Memory B cell (primary cell): ENCODE results near the gene OR2T35.
A peak's percentile ranks its signal among the peaks of the same experiment; 100 is the strongest.
"Not testable (repeated sequence)": the region's sequence is repeated elsewhere in the genome, so short reads cannot be mapped to it uniquely, and the experiment has no call there.

Experiments used
- ATAC-seq: fragments of 150-1000 bp; cut with Tn5 transposase; 2 replicates; pipeline ENCODE4 v1.10.0; 2021; ENCODE audit warnings: low read depth, mild to moderate bottlenecking, moderate library complexity
- DNase-seq, 2 donors: peaks; one replicate each; pipeline ENCODE4 v3.0.0; 2022; ENCODE audit warnings: low spot score in 2 of 2
- H3K27ac Mint-ChIP-seq: one replicate; pipeline ENCODE4 v1.8.0; 2022; ENCODE audit warnings: mild to moderate bottlenecking, moderate library complexity, mixed read lengths
- H3K27me3 Mint-ChIP-seq: one replicate; pipeline ENCODE4 v1.8.0; 2022; ENCODE audit warnings: mixed read lengths
- H3K36me3 Mint-ChIP-seq: one replicate; pipeline ENCODE4 v1.8.0; 2022; ENCODE audit warnings: mild to moderate bottlenecking, mixed read lengths
- H3K4me1 Mint-ChIP-seq: one replicate; pipeline ENCODE4 v1.8.0; 2022; ENCODE audit warnings: mixed read lengths
- H3K4me3 Mint-ChIP-seq: one replicate; pipeline ENCODE4 v1.8.0; 2022; ENCODE audit warnings: mild to moderate bottlenecking, moderate library complexity, mixed read lengths
- H3K9me3 Mint-ChIP-seq: one replicate; pipeline ENCODE4 v1.8.0; 2022; ENCODE audit warnings: mixed read lengths

The OR2T35 gene

GRCh38 chr1:248639652-248640051 lies 5.4 kb downstream of the OR2T35 start:
- not testable (repeated sequence) for H3K4me1 Mint-ChIP-seq, H3K36me3 Mint-ChIP-seq, ATAC-seq, H3K27me3 Mint-ChIP-seq, H3K27ac Mint-ChIP-seq, H3K9me3 Mint-ChIP-seq, DNase-seq, H3K4me3 Mint-ChIP-seq

GRCh38 chr1:248636612-248637011 lies 8.5 kb downstream of the OR2T35 start:
- not testable (repeated sequence) for H3K36me3 Mint-ChIP-seq, H3K4me1 Mint-ChIP-seq, DNase-seq, H3K27me3 Mint-ChIP-seq, H3K4me3 Mint-ChIP-seq, H3K9me3 Mint-ChIP-seq, ATAC-seq, H3K27ac Mint-ChIP-seq

GRCh38 chr1:248634991-248635390 lies 10.1 kb downstream of the OR2T35 start, which contains the start of gene OR2T11:
TSS of gene OR2T11 (minus strand) at chr1:248635091. CDS start at chr1:248627128, 7,963 bp downstream.
- H3K36me3 Mint-ChIP-seq, ATAC-seq, H3K4me3 Mint-ChIP-seq, DNase-seq, H3K4me1 Mint-ChIP-seq, H3K27ac Mint-ChIP-seq, H3K9me3 Mint-ChIP-seq, H3K27me3 Mint-ChIP-seq: not testable (repeated sequence)

- no peaks in the 10 kb centered on the region for H3K9me3 Mint-ChIP-seq
- no peaks in the 10 kb centered on the region for H3K27me3 Mint-ChIP-seq
- peaks cover 4% of the 10 kb centered on the region for H3K36me3 Mint-ChIP-seq
- DNase-seq (no peak), ATAC-seq (no peak)
- H3K27ac Mint-ChIP-seq: no peak overlapping the region
- peaks cover 5% of the 10 kb centered on the region for H3K4me1 Mint-ChIP-seq
- H3K4me3 Mint-ChIP-seq: no peak overlapping the region
Observed at GRCh38 chr1:248631354-248632008, 13.6 kb downstream of the OR2T35 start.

- DNase-seq (no peak), ATAC-seq (no peak)
- Mint-ChIP-seq H3K4me3 (no peak overlapping the region), H3K9me3 (no peaks in the 10 kb centered on the region), H3K27me3 (no peaks in the 10 kb centered on the region), H3K36me3 (peaks cover 4% of the 10 kb centered on the region), H3K4me1 (peaks cover 5% of the 10 kb centered on the region), H3K27ac (no peak overlapping the region)
Observed at GRCh38 chr1:248630551-248630950, 14.5 kb downstream of the OR2T35 start.

- H3K36me3 Mint-ChIP-seq: peaks cover 4% of the 10 kb centered on the region
- peak overlapping the region; percentile 48 for H3K4me3 Mint-ChIP-seq
- ATAC-seq (peak; percentile 86), DNase-seq (peak in 1 of 2 donors; percentile 12)
- no peaks in the 10 kb centered on the region for H3K27me3 Mint-ChIP-seq
- peak overlapping the region; percentile 73 for H3K27ac Mint-ChIP-seq
- no peaks in the 10 kb centered on the region for H3K9me3 Mint-ChIP-seq
- peaks cover 5% of the 10 kb centered on the region for H3K4me1 Mint-ChIP-seq
Observed at GRCh38 chr1:248627971-248628844, 16.9 kb downstream of the OR2T35 start.

GRCh38 chr1:248625971-248626370 lies 19.1 kb downstream of the OR2T35 start:
- Mint-ChIP-seq H3K36me3 (peaks cover 4% of the 10 kb centered on the region), H3K9me3 (no peaks in the 10 kb centered on the region), H3K27ac (no peak overlapping the region), H3K4me3 (no peak overlapping the region), H3K27me3 (no peaks in the 10 kb centered on the region), H3K4me1 (peaks cover 9% of the 10 kb centered on the region)
- DNase-seq (no peak), ATAC-seq (no peak)

- no peak for ATAC-seq
- Mint-ChIP-seq H3K9me3 (no peaks in the 10 kb centered on the region), H3K4me3 (no peak overlapping the region), H3K27ac (no peak overlapping the region), H3K36me3 (peaks cover 4% of the 10 kb centered on the region), H3K4me1 (peaks cover 9% of the 10 kb centered on the region), H3K27me3 (no peaks in the 10 kb centered on the region)
- no peak for DNase-seq
Observed at GRCh38 chr1:248625166-248625565, 19.9 kb downstream of the OR2T35 start.

- no peaks in the 10 kb centered on the region for H3K9me3 Mint-ChIP-seq
- ATAC-seq: peak; percentile 88
- H3K4me3 Mint-ChIP-seq: peak overlapping the region; percentile 52
- peak overlapping the region; percentile 83 for H3K27ac Mint-ChIP-seq
- no peaks in the 10 kb centered on the region for H3K27me3 Mint-ChIP-seq
- peaks cover 11% of the 10 kb centered on the region for H3K4me1 Mint-ChIP-seq
- no peaks in the 10 kb centered on the region for H3K36me3 Mint-ChIP-seq
- DNase-seq: peak; percentile 25 to 46
Observed at GRCh38 chr1:248622570-248623001, 22.5 kb downstream of the OR2T35 start.

- H3K4me1 Mint-ChIP-seq: peaks cover 11% of the 10 kb centered on the region
- no peak overlapping the region for H3K4me3 Mint-ChIP-seq
- ATAC-seq: no peak
- DNase-seq: no peak
- no peak overlapping the region for H3K27ac Mint-ChIP-seq
- no peaks in the 10 kb centered on the region for H3K36me3 Mint-ChIP-seq
- H3K9me3 Mint-ChIP-seq: no peaks in the 10 kb centered on the region
- no peaks in the 10 kb centered on the region for H3K27me3 Mint-ChIP-seq
Observed at GRCh38 chr1:248621770-248622169, 23.3 kb downstream of the OR2T35 start.

- H3K4me3 Mint-ChIP-seq: no peak overlapping the region
- peak; percentile 36 for ATAC-seq
- no peaks in the 10 kb centered on the region for H3K27me3 Mint-ChIP-seq
- no peaks in the 10 kb centered on the region for H3K36me3 Mint-ChIP-seq
- peaks cover 11% of the 10 kb centered on the region for H3K4me1 Mint-ChIP-seq
- peak overlapping the region; percentile 48 for H3K27ac Mint-ChIP-seq
- peak; percentile 44 for DNase-seq
- H3K9me3 Mint-ChIP-seq: no peaks in the 10 kb centered on the region
Observed at GRCh38 chr1:248618878-248619277, 26.2 kb downstream of the OR2T35 start.

GRCh38 chr1:248618119-248618518 lies 27.0 kb downstream of the OR2T35 start:
- Mint-ChIP-seq H3K4me3 (no peak overlapping the region), H3K27me3 (no peaks in the 10 kb centered on the region), H3K9me3 (no peaks in the 10 kb centered on the region), H3K36me3 (no peaks in the 10 kb centered on the region), H3K4me1 (peaks cover 15% of the 10 kb centered on the region), H3K27ac (peak overlapping the region; percentile 48)
- ATAC-seq (no peak), DNase-seq (no peak)

GRCh38 chr1:248613742-248614141 lies 31.3 kb downstream of the OR2T35 start:
- DNase-seq (no peak), ATAC-seq (no peak)
- H3K36me3 Mint-ChIP-seq: no peaks in the 10 kb centered on the region
- no peaks in the 10 kb centered on the region for H3K27me3 Mint-ChIP-seq
- peaks cover 9% of the 10 kb centered on the region for H3K4me1 Mint-ChIP-seq
- H3K9me3 Mint-ChIP-seq: no peaks in the 10 kb centered on the region
- no peak overlapping the region for H3K27ac Mint-ChIP-seq
- H3K4me3 Mint-ChIP-seq: no peak overlapping the region

GRCh38 chr1:248611883-248612414 lies 33.1 kb downstream of the OR2T35 start:
- H3K9me3 Mint-ChIP-seq: no peaks in the 10 kb centered on the region
- H3K4me3 Mint-ChIP-seq: no peak overlapping the region
- no peak overlapping the region for H3K27ac Mint-ChIP-seq
- H3K36me3 Mint-ChIP-seq: no peaks in the 10 kb centered on the region
- ATAC-seq: no peak
- H3K27me3 Mint-ChIP-seq: no peaks in the 10 kb centered on the region
- H3K4me1 Mint-ChIP-seq: peaks cover 6% of the 10 kb centered on the region
- DNase-seq: no peak
